CD4-positive, alpha-beta T cell treated with Interleukin-4 for 4 hours (primary cell): ENCODE results near the gene FAM131A.

Experiments
- DNase-seq: peaks from one replicate; pipeline ENCODE4 v3.0.0-alpha.2; 2020

Gene FAM131A

DNA sequence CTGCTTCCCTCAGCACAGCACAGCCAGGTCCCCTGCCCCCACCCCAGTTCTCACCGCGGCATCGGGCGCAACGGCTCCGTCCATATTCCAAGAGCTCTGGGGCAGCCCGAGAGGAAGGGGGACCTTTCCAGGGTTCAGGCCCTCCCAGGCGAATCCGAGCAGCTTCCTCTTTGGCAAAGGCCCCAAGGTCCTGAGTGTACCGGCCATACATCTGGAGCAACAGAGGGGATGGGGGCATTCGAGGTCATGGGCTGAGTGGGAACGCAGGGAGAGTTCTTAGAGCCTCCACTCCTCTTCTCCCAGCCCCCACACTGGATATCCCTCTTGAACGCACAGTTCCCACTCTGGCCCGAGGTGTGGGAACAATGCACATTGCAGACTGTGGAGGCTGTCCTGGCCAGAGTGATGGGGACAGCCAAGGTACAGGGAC, 21.5 kb downstream of the FAM131A start:
- DNase-seq = no peak

DNA sequence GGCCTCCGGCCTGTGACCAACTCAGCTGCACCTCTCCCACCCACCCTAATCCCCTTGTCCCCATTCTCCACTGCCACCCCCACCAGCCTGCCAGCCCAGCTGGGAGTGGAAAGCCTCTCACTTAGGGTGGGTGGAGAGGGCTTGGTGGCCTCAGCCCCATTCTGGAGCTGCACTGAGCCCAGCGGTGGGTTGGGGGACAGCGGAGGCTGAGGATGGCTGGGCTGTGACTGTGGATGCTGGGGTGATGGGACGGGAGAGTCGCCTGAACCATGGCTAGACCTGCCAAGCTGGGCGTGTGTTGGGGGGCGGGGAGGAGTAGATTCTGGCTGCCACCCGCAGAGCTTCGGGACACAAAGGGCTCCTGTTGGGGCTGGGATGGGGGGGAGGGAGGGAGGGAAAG, 22.2 kb downstream of the FAM131A start:
- no peak for DNase-seq

DNA sequence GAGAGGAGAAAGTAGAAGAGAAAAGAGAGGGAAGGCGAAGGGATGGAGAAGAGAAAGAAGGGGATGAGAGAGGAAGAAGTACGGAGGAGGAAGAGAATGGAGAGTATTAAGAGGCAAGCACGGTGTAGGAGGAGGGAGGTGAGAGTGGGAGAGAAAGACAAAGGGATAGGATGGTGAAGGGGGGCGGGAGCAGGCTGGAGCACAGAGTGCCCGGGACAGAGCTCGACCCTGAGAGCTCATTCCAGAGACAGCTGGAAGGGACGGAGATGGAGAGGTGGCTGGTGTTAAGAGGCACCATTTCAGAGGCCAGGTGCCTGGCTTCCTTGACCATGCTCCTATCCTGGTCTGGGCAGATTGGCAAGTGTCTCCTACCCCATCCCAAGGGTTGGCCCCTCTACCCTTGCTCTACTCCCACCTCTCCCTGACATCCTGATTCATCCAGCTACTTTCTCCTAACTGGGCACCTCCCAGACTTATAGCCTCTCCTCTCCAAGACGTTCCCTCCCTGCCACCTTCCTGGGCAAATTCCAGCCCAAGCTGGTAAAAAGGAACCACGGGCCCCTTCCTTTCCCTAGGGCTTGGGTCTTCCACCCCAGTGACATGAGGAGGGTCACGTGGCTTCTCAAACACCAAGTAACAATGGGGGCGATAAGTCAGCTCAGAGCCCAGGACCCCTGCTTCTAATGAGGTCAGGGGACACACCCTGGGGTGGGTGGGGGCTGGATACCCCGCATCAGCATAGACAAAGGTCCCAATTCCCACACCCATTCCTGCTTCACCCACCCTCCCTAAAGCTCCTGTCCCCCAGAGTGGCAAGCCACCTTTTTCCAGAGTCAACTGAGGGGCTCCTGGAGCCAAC, 22.9 kb downstream of the FAM131A start:
- DNase-seq = no peak

GRCh38 chr3:184360929-184361531, 23.6 kb downstream of the FAM131A start:
- DNase-seq = no peak

DNA sequence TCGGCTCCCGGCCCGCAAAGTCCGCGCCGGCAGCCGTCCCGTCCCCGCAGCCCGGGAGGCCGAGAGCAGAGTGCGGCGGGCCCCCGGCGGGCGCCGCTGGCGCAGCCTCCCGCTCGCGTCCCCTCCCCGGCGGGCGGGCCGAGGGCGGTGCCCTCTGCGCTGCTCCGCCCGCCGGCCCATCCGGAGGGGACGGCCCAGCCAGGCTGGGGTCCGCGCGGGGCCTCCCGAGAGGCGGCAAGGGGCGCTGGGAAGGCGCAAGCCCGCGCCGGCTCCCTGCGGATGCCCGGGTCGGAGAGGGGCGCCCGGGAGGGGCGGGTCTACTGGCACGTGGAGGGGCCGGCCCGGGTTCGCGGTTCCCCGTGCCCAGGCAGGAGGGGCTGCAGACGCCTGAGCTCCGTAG, 24.1 kb downstream of the FAM131A start, which contains the start of the genes CLCN2 and POLR2H:
TSS of gene CLCN2 (minus strand) at position 74 of the 400 bp plus-strand sequence. CDS start 126 bp downstream, outside the sequence.
TSS of gene POLR2H (plus strand) at position 179 of the 400 bp plus-strand sequence. CDS start 1,783 bp downstream, outside the sequence.
- no peak for DNase-seq

DNA sequence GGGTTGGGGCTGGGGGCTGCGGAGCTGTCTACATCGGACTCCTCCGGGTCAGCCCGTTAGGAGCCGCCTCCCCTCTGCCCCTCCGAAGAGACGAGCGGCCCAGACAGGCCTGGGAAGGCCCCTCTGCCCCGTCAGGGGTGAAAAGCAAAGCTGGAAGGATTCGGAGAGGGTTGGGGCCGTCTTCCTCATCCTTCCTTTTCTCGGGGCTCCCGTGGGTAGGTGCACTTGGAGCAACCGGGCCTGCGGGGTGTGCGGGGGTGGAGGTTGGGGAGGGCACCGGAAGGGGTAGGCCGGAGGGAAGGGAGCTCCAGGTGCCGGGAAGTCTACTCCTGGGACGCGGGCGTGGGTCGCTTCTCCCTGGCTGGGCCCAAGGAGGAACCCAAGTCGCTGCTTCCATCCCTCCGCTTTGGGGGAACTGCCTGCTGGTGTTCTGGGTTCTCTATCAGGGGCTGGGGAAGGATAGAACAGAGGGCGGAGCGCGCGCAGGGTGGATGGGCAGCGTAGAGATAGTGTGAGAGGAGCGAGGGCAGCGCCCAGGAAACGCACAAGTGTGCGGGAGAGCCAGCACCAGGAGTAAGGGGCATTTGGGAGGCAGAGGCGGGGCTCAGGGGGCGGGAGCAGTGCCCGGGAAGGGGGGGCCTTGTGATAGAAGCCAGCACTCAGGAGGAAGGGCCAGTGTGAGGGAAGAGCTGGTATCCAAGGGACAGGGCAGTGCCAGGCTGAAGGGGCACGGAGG, 24.7 kb downstream of the FAM131A start:
- DNase-seq = peak; percentile 18

GRCh38 chr3:184362668-184363546, 25.5 kb downstream of the FAM131A start:
- peak; percentile 95 for DNase-seq

DNA sequence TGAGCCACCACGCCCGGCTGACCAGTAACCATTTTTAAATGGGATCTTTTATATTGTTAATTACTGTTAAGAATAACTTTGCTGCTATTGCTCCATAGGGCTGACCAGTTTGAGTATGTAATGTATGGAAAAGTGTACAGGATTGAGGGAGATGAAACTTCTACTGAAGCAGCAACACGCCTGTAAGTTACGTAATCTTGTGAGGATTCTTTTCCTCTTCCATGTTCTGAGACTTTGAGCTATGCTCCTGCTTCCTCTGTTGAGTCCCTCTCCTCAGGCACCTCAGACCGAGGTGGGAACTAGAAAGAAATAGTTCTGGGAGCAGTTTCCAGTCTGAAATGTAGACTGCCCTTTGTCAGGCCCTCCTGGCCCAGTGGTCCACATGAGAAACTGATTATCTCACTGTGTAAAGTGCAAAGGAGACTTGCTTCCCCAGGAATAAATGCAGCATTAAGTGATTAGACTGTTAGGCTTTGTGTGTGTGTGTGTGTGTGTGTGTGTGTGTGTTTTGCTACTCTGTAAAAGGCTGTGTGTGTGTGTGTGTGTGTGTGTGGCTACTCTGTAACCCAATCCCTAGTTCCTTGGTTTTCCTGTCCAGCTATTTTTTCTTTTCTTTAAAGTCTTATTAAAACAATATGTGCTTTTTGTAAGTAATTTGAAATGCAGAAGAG, 29.4 kb downstream of the FAM131A start:
- DNase-seq = no peak

DNA sequence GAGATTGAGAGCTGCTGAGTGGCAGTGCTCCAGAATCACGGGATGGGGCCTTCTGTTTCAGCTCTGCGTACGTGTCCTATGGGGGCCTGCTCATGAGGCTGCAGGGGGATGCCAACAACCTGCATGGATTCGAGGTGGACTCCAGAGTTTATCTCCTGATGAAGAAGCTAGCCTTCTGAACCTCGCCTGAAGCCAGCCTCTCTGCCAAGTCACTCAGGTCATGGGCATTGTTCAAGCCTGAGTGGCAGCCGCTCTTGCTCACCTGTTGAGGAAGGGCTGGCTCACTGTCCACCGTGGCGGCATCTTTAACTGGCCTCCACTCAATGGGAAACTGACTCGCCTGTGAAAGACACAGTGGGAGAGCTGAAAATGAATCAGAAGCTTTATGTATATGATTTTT, 30.7 kb downstream of the FAM131A start:
- no peak for DNase-seq

GRCh38 chr3:184368586-184369183, 31.3 kb downstream of the FAM131A start:
- DNase-seq = no peak

DNA sequence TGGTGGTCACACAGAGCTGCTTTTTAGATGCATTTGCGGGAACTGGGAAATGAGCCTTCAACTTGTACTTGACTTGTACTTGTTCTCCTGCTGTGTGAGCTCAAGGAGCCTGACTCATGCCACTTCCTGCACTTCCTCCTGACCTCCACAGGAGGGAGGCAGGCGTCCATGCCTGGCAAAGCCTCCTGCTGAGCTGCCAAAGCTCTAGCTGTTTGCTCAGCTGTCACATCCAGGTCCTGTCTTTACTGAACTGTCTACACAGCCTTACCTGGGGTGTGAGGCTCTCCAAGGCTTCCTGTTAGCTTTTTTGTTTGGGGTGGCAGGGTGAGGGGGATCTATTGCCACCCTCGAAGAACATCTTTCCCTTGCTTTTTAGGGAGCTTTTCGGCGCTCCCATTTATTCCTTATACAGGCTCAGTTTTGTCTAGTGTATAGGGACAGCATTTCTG, 34.2 kb downstream of the FAM131A start:
- peak; percentile 56 for DNase-seq

GRCh38 chr3:184372296-184372821, 35.0 kb downstream of the FAM131A start:
- no peak for DNase-seq

DNA sequence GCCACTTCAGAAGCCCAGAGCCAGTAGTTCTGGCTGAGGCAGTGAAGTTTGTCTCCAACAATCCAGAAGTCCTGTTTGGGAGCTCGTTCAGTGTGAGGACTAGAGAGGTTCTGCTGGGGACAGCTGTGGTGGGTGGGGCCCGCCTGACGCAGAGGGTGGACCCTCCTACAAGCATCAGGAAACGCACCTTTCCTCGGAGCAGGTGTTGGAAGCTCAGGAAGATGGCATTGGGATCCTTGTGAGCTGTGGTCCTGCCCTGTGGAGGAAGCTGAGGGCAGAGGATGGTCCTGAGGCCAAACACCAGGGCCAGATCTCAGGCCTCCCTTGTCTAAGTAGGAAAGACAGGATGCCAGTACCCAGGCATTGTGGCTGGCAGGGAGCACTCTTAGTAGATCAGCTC, 35.5 kb downstream of the FAM131A start:
- DNase-seq = no peak

GRCh38 chr3:184373422-184373821, 36.0 kb downstream of the FAM131A start:
- no peak for DNase-seq

DNA sequence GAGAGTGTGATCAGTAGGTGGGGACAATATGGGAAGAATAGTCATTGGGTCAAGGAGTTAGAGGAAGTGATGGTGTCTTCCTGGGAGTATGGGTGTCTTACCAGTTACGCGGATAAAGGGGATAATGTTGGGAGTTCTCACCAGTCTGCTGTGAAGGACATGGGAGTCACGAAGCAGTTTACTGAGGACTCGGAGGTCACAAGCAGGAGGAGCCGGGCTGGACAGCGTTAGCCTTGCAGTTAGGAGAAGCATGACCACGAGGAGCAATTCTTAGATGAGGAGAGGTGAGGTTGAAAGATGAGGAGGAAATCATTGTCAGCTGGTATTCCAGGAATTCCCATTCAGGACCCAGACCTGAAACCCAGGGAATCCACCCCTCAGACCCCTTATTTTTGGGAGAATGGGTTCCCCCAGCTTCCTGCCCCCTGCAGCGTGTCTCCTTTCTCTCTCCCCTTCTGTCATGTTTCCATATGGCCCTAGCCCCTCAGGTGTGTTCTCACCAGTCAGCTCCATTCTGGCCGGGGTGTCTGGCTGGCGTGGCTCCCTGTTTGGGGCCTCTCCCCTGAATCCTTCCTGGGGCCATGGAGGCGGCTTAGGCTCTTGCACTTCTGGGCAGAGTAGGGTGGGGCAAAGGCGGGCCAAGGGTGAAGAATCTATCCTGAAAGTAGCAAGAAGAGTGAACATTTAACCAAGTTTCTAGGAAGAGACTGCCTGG, 38.5 kb downstream of the FAM131A start:
- no peak for DNase-seq

DNA sequence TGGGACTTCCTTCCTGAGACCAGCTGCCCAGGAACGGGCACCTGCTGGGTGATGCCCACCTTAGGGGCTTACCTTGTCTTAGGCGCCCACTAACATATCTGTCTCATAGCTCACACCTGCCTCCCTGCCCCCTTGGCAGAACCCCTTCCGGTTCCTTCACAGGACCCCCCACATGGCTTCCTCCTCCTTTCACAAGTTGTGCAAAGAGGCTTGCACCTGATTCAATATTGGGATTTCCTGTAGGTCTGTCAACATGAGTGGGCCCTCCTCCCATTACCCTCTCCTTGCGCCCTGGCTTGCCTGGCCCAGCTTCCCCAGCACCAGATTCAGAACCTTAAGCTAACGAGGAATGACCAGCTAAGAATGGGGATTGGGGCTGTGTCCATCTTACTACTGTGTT, 40.0 kb downstream of the FAM131A start:
- no peak for DNase-seq

GRCh38 chr3:184377882-184378445, 40.6 kb downstream of the FAM131A start, which contains the start of gene THPO:
TSS of gene THPO (minus strand) at chr3:184378207. CDS start at chr3:184376259, 1,948 bp downstream.
- no peak for DNase-seq

DNA sequence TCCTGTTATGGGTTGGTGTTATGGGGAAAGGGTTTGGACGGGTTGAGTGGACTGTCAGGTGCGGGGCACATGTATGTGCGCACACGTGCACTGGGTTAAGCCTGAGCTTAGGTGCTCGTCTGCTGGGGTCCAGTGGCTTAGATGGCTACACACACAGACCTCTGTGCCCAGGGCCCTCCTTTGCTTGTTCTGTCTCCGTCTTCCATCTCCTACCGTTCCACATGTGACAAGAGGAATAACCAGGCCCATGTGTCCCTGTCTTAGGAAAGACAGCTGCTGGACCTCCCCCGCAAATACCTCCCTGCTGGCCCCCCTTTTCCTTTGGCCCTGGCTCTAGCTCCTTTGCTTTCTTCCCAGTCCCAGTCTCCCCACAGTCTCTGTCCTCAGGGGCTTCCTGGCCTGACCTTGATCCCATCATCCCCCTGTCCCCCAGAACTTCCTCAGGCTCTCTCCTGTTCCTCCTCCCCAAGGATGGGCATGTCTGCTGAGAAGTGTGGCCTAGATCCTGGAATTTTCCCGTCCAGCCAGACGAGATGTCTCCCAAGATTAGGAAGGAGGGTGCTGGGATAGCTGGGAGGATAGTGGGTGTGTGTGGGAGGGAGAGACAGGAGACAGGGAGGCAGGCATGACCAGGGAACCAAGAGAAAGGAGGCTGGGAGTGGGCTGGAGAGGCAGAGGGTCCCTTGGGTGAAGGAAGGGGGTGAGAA, 41.4 kb downstream of the FAM131A start:
- no peak for DNase-seq
